Measurements from ENCODE around the gene SYNRG. TPM values are rescaled to one million over a fixed set of nuclear protein-coding genes. Genes with fewer than 3 reads are reported as not detected.

The SYNRG gene
- total and polyA plus RNA-seq, 2 of the 13 experiments (the other 11 are each of a cell fraction or from before 2014, with no cell fraction given) = 7.3 to 8.7 TPM

DNA sequence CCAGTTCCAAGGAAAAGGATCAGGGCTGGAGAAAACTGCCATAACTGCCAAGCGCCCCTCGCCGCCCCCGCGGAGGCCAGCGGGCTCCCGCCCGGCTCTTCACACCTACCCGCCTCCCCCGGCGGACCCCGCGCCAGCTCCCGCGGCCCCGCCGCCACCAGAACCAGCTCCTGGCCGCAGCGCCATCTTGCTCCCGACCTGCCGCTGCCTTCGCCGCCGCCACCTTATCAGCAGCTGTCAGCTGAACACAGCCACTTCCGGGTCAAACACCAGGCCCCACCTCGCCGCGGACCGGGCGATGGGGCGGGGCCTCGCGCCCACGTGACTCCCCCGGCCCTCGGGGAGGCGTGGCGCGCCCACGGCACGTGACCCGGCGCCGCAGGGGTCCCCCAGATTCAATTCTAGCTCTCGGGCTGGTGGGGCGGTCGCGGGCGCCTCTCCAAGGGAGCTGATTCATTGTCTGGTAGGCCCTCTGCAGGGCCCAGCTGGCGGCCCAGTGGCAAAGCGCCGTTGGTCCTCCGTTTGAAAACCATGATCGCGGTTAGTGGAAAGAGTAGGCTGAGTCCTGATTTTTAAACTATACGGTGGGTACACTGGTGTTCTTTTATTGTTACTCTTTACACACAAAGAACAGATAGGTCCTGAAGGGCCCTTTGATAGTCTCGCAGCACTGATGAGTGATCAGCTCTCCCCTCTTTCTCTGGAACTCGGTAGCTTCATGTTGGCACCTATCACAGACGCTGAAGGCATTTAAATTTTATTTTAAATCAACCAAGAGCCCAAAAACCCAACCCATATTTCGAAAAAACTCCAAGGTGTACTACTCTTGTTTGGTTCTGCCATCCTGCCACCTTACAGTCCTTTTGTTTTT is at the start of gene SYNRG (continued):
- TF ChIP-seq WIZ (CRISPR knock-in tag; IDR thresholded peaks at IDR 0.05) (no peak), KLF6 (CRISPR knock-in tag; IDR thresholded peaks at IDR 0.05) (no peak; the same call in 1 of the 2 replicates), ZNF878 (CRISPR knock-in tag; IDR thresholded peaks at IDR 0.05) (peak; percentile 25; the same call in 1 of the 2 replicates), HDAC1 (CRISPR knock-in tag; IDR thresholded peaks at IDR 0.05) (peak; percentile 89), KLF9 (CRISPR knock-in tag; IDR thresholded peaks at IDR 0.05; ENCODE audit: low read depth) (no peak), KAT8 (CRISPR knock-in tag; IDR thresholded peaks at IDR 0.05) (peak; percentile 76), STAT5B (CRISPR knock-in tag; IDR thresholded peaks at IDR 0.05) (no peak), SMAD3 (CRISPR knock-in tag; IDR thresholded peaks at IDR 0.05) (no peak), RFX1 (IDR thresholded peaks at IDR 0.05) (no peak), ZNF619 (CRISPR knock-in tag; IDR thresholded peaks at IDR 0.05) (0 out of 2 replicates have a peak, but pooled peaks have one; percentile 40), SIX1 (CRISPR knock-in tag; IDR thresholded peaks at IDR 0.05; ENCODE audit: borderline replicate concordance) (no peak), AGO2 (optimal IDR thresholded peaks at IDR 0.05; ENCODE audit: low read depth, low read length) (peak; percentile 99), ZNF598 (CRISPR knock-in tag; IDR thresholded peaks at IDR 0.05; ENCODE audit: borderline replicate concordance) (no peak), THAP11 (CRISPR knock-in tag; IDR thresholded peaks at IDR 0.05) (peak; percentile 89)
- TF ChIP-seq, protein P1, sequence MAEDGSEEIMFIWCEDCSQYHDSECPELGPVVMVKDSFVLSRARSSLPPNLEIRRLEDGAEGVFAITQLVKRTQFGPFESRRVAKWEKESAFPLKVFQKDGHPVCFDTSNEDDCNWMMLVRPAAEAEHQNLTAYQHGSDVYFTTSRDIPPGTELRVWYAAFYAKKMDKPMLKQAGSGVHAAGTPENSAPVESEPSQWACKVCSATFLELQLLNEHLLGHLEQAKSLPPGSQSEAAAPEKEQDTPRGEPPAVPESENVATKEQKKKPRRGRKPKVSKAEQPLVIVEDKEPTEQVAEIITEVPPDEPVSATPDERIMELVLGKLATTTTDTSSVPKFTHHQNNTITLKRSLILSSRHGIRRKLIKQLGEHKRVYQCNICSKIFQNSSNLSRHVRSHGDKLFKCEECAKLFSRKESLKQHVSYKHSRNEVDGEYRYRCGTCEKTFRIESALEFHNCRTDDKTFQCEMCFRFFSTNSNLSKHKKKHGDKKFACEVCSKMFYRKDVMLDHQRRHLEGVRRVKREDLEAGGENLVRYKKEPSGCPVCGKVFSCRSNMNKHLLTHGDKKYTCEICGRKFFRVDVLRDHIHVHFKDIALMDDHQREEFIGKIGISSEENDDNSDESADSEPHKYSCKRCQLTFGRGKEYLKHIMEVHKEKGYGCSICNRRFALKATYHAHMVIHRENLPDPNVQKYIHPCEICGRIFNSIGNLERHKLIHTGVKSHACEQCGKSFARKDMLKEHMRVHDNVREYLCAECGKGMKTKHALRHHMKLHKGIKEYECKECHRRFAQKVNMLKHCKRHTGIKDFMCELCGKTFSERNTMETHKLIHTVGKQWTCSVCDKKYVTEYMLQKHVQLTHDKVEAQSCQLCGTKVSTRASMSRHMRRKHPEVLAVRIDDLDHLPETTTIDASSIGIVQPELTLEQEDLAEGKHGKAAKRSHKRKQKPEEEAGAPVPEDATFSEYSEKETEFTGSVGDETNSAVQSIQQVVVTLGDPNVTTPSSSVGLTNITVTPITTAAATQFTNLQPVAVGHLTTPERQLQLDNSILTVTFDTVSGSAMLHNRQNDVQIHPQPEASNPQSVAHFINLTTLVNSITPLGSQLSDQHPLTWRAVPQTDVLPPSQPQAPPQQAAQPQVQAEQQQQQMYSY (CRISPR knock-in tag; IDR thresholded peaks at IDR 0.05) = 0 out of 2 replicates have a peak, but pooled peaks have one; percentile 34
- TF ChIP-seq, protein P2, sequence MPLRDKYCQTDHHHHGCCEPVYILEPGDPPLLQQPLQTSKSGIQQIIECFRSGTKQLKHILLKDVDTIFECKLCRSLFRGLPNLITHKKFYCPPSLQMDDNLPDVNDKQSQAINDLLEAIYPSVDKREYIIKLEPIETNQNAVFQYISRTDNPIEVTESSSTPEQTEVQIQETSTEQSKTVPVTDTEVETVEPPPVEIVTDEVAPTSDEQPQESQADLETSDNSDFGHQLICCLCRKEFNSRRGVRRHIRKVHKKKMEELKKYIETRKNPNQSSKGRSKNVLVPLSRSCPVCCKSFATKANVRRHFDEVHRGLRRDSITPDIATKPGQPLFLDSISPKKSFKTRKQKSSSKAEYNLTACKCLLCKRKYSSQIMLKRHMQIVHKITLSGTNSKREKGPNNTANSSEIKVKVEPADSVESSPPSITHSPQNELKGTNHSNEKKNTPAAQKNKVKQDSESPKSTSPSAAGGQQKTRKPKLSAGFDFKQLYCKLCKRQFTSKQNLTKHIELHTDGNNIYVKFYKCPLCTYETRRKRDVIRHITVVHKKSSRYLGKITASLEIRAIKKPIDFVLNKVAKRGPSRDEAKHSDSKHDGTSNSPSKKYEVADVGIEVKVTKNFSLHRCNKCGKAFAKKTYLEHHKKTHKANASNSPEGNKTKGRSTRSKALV (CRISPR knock-in tag; IDR thresholded peaks at IDR 0.05) = 0 out of 2 replicates have a peak, but pooled peaks have one; percentile 33
- TF ChIP-seq, protein P3, sequence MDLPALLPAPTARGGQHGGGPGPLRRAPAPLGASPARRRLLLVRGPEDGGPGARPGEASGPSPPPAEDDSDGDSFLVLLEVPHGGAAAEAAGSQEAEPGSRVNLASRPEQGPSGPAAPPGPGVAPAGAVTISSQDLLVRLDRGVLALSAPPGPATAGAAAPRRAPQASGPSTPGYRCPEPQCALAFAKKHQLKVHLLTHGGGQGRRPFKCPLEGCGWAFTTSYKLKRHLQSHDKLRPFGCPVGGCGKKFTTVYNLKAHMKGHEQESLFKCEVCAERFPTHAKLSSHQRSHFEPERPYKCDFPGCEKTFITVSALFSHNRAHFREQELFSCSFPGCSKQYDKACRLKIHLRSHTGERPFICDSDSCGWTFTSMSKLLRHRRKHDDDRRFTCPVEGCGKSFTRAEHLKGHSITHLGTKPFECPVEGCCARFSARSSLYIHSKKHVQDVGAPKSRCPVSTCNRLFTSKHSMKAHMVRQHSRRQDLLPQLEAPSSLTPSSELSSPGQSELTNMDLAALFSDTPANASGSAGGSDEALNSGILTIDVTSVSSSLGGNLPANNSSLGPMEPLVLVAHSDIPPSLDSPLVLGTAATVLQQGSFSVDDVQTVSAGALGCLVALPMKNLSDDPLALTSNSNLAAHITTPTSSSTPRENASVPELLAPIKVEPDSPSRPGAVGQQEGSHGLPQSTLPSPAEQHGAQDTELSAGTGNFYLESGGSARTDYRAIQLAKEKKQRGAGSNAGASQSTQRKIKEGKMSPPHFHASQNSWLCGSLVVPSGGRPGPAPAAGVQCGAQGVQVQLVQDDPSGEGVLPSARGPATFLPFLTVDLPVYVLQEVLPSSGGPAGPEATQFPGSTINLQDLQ (CRISPR knock-in tag; IDR thresholded peaks at IDR 0.05) = peak; percentile 63; the same call in 1 of the 2 replicates
- TF ChIP-seq, protein P4, sequence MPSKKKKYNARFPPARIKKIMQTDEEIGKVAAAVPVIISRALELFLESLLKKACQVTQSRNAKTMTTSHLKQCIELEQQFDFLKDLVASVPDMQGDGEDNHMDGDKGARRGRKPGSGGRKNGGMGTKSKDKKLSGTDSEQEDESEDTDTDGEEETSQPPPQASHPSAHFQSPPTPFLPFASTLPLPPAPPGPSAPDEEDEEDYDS (CRISPR knock-in tag; IDR thresholded peaks at IDR 0.05) = peak; percentile 89

All from HepG2 (cell line).